GM21447 (cell line): ENCODE results near the gene KRT14.

Experiments
- ATAC-seq: cut with Tn5 transposase; IDR thresholded peaks from one replicate; pipeline ENCODE4 v1.9.1; 2021; ENCODE audit not compliant: unreplicated experiment

Gene KRT14

DNA sequence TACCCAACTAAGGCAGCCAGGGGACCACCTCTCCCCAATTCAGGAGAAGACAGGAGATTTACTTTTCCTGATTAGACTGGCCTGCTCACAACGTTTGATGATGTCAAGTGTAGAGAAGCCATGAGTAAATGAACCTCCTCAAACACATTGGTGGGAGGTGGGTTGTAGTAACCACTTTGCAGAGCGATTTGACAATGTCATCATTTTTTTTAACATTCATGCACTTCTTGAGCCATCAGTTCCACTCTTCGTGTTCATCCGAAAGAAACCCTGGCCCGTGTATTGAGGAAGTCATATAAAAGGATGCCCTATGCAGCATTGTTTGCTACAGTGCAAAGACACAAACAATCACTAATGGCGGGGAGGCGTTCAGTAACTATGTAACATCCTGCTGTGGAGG, 53.1 kb downstream of the KRT14 start:
- ATAC-seq = no peak

DNA sequence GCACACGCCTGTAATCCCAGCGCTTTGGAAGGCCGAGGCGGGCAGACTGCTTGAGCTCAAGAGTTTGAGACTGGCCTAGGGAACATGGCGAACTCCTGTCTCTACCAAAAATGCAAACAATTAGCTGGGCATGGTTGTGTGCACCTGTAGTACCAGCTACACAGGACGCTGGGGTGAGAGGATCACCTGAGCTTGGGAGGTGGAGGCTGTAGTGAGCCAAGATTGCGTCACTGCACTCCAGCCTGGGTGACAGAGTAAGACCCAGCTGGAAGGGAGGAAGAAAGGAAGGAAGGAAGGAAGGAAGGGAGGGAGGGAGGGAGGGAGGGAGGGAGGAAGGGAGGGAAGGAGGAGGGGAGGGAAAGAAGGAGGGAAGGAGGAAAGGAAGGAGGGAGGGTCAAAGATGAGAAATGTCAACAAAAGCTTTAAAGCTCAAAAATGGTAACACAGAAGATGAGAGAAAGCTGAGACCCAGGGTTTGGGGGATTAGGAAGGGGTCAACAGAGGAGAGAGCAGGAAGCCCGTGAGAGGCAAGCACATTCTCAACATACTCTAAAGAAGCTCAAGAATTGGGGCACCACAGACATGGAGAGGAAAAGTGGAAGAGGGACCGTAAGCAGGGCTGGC, 53.6 kb downstream of the KRT14 start:
- ATAC-seq = no peak
